Cerebellar cortex (tissue), 1 donor: ENCODE data around the gene COG3.

Experiments used
- DNase-seq: peaks from one replicate; pipeline ENCODE4 v3.0.0-alpha.2; 2015; ENCODE audit warnings: low spot score

Gene COG3

GRCh38 chr13:45446181-45446580, 18.6 kb upstream of the COG3 start:
- DNase-seq = no peak

DNA sequence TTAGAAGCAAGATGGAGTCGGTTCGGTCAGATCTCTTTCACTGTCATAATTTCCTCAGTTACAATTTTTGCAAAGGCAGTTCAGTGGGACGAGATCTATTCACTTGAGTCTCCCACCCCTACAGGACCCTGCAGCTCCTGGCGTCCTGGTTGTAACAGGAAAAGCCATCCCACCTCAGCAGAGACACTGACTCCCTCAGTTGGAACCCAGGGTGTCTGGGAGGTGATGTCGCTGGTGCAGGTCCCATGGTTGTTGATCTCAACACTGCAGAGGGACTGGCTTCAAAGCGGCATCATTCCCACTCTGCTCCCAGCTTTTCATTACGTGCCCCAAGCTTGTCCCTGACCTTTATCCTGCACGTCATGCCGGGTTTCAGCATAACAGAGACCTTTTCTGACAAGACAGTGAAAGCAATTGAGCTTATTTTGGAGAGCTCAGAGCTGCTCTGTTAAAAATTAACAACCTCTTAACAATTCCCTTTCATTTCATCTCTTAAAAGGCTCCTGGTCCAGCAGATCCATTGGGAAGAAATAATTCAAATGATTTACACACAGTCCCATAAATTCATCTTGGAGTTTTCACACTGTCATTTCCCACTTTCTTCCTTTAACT, 17.6 kb upstream of the COG3 start:
- DNase-seq = no peak

DNA sequence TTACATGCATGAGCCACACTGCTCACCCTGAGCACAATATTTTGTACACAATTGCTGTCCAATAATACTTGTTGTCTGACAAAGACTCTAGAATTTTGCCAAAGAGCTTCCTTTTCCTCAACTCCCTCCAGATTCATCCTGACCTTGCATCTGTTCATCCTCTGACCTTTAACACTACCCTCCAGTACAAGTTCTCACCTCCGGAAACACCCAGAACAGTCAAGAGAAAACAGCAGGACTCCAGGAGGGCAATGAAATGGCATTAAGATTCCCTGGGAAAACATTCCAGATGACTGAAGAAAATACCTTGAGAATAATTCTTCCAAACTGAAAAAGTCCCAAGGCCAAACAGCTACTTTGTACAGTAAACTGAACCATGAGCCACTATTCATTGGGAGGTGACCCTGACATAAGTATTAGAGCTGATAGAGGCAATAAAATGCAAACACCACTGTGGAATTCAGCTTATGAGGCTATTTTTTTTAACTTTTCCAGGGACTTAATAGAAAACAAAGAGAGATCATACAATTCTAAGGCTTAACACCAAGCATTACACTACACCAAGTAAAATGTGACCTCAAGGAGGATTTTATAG, 15.7 kb upstream of the COG3 start:
- no peak for DNase-seq

- DNase-seq = no peak
Measured at GRCh38 chr13:45451282-45451681, 13.5 kb upstream of the COG3 start.

DNA sequence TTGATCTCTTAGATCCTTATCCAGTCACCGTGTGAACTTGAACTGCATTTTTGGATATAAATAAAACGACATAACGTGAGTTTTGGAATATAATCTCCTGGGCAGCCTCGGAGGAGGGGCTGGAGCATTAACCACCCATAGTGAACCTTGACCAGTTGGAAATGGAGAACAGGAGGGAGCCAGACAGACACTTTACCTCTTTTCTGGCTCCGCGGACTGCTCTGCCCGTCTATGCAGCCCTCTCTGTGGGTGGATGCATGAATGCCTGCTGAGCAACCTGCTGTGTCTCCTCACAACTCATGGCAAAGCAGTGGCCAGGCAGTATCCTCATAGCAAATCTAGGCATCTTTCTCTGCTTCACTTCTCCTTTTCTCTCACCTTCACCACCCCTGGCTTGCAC, 10.5 kb upstream of the COG3 start:
- DNase-seq = no peak

GRCh38 chr13:45456196-45456972, 8.4 kb upstream of the COG3 start:
- no peak for DNase-seq

DNA sequence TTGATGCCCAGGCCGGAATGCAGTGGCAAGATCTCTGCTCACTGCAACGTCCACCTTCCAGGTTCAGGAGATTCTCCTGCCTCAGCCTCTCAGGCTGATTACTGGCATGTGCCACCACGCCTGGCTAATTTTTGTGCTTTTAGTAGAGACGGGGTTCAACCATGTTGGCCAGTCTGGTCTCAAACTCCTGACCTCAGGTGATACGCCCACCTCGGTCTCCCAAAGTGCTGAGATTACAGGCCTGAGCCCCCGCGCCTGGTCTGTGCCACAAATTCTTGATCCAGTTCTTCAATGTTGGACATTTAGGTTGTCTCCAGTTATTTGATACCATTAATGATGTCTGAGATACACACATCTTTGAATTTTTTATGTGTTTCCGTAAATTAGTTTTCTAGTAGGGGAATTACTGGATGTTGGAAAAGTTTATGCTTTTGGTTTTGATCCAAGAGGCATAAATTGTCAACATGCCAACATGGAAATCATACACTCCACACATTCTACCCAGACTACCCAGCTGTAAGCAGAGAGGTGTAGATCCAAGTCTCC, 525 bp upstream of the COG3 start:
- no peak for DNase-seq

DNA sequence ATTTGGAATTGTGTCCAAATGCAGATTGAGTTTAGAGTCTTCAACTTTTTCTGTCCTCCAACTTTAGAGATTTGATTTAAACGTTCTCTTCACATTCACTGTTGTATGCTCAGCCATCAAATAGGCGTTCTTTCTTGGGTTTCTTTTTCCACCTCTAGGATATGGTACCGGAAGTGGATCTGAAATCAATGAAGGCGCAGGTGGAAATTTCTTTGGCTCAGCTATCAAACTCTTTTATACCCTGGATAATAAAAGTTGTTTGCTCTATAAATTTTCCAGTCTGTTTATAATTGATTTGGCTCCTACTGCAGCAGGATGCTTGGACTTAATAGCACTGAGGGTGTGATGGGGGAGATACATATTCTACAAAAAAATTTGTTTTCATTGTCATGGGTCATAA, 1.6 kb downstream of the COG3 start:
- no peak for DNase-seq

DNA sequence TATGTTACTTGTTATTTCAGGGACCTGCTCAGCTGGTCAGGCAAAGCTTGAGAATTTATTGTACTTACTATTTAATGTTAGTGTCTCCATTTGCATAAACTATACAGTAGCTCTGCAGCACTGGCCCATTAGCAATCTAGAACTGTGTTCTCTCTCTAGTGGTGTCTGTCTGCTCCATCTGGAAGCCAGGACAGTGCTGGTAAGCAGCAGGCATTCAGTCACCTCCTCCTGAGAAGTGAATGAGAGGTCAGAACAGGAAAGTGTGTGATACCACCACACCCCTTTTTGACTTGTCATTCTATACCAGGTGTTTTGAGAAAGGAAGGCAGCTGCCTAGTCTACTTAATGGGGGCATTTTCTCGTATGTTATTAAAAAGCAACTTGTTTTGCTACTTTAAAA, 3.9 kb downstream of the COG3 start:
- no peak for DNase-seq

GRCh38 chr13:45472171-45472705, 7.5 kb downstream of the COG3 start:
- no peak for DNase-seq

DNA sequence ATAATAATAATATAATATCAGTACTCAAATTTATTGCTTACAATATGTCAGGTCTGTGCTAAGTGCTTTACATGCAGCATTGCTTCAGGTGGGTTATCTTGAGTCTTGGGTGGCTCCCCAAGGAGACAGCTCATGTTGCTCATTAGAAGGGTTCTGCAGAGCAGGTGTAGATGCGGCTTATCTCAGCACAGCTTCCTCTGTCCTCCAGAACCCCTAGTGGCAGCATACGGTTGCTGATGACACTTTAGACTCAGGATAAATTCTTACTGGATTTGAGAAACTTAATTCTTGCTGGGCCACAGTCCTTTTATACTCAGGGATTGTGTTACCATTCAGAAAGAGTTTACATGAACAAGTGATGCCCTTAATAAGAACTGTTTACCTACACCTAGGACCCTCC, 8.9 kb downstream of the COG3 start:
- peak; percentile 8 for DNase-seq

DNA sequence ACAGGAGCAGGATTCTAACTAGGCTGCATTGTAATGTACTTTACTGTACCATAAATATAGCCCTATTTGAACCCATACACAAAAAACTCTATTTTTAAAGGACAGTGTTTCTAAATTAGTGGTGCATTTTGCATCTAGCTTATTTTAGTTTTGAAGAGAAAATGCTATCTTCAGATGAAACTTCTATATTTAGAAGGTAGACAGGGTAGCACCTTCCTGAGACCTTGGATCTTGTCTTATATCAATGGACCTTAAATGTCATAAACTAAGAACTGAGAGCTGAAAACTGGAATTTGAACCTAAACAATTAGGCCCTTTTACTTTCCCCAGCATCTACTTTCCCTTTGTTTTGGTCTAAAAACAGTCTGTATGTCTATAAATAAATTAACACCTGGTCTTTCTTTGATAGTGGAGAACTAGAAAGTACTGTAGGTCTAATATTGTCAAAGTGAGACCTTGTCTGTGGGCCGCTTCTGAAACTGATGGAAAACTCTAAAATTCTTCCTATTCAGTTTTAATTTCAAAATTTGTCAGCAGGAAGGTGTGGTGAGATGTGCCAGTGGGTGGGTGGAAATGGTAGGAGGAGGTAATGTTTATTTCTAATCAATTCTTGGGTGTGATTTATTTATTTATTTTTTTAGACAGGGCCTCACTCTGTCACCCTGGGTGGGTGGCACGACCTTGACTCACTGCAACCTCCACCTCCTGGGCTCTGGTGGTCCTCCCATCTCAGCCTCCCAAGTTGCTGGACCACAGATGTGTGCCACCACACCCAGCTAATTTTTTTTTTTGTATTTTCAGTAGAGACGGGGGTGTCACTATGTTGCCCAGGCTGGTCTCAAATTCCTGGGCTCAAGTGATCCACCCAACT, 10.1 kb downstream of the COG3 start:
- DNase-seq = no peak

- DNase-seq = no peak
Measured at GRCh38 chr13:45479661-45480060, 14.9 kb downstream of the COG3 start.

GRCh38 chr13:45481688-45482087, 16.9 kb downstream of the COG3 start:
- no peak for DNase-seq

GRCh38 chr13:45482571-45483173, 17.9 kb downstream of the COG3 start:
- no peak for DNase-seq

DNA sequence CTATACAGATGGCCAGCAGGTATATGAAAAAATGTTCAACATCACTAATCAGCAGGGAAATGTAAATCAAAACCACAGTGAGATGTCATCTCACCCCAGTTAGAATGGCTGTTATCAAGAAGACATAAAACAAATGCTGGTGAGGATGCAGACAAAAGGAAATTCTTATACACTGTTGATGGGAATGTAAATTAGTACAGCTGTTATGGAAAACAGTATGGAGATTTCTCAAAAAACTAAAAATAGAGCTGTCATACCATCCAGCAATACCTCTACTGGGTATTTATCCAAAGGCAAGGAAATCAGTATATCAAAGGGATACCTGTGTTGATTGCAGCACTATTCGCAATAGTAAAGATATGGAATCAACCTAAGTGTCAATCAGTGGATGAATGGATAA, 22.9 kb downstream of the COG3 start:
- DNase-seq = no peak

- peak; percentile 12 for DNase-seq
Measured at GRCh38 chr13:45490068-45490467, 25.3 kb downstream of the COG3 start.

- no peak for DNase-seq
Measured at GRCh38 chr13:45492538-45492937, 27.8 kb downstream of the COG3 start.

GRCh38 chr13:45496942-45497341, 32.2 kb downstream of the COG3 start:
- DNase-seq = no peak

DNA sequence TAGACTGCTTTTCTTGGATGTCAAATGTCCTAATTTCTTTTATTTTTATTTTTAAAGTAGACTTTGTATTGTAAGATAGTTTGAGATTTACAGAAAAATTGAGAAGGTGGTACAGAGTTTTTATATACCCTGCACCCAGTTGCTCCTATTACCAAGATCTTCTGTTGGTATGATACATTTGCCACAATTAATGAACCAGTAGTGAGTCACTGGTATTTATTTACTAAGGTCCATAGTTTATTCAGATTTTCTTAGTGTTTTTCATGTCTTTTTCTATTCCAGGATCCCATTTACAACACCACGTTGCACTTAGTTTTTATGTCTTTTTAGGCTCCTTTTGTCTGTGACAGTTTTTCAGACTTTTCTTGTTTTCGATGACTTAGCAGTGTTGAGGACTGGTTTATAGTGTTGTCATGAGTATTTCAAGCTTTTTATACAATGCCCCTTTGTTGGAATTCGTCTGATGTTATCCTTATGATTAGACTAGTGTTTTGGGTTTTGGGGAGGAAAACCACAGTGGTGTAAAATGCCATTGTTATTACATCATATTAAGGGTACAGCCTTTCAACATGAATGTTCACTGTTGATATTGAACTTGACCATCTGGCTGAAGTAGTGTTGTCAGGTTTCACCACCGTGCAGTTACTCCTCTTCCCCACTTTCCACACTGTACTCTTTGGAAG, 35.9 kb downstream of the COG3 start:
- DNase-seq = no peak

GRCh38 chr13:45501175-45501526, 36.4 kb downstream of the COG3 start:
- no peak for DNase-seq
